PC-9 (cell line): Measurements from ENCODE around the gene HEBP1. TPM values are rescaled to one million over a fixed set of nuclear protein-coding genes. Genes with fewer than 3 reads are reported as not detected.

ENCODE experiments used
- BruUV-seq: library from RNA; stranded (reverse); fragments of 400-500 nt; replicated peaks from 2 replicates; lab custom pipeline; 2021; lab: Mats Ljungman, UMichigan
- CTCF ChIA-PET: fragments of 300-600 bp; sonication (Branson Sonifier 250); formaldehyde crosslinking; loops from one replicate; lab custom pipeline; 2022; ENCODE audit warnings: antibody characterized with exemption; lab: Charles Lee
- POLR2A ChIA-PET: fragments of 300-600 bp; sonication (Branson Sonifier 250); formaldehyde crosslinking; loops from one replicate; lab custom pipeline; 2022; ENCODE audit warnings: antibody characterized with exemption; ENCODE audit not compliant: unreplicated experiment; lab: Charles Lee
- DNase-seq, 2 experiments: peaks; one replicate each; pipeline versions ENCODE4 v3.0.0 to v3.0.0-alpha.2; 2015 to 2022; ENCODE audit warnings: mixed read lengths in 1 of 2
- H2AFZ ChIP-seq: fragments of 200-600 bp; sonication (generic); 2 replicates; pipeline ENCODE4 v1.8.1; 2017; ENCODE audit warnings: antibody characterized with exemption
- H3F3A ChIP-seq: fragments of 200-600 bp; sonication (generic); 2 replicates; pipeline ENCODE4 v1.8.1; 2017; ENCODE audit warnings: antibody characterized with exemption, mild to moderate bottlenecking, low read depth; ENCODE audit not compliant: insufficient read depth
- H3K27ac ChIP-seq: fragments of 200-600 bp; sonication (generic); 2 replicates; pipeline ENCODE4 v1.6.1; 2016; ENCODE audit warnings: mixed run types
- H3K27me3 ChIP-seq: fragments of 200-600 bp; sonication (generic); 2 replicates; pipeline ENCODE4 v1.6.1; 2016; ENCODE audit warnings: low read depth, mixed run types; ENCODE audit not compliant: insufficient read depth
- H3K36me3 ChIP-seq: fragments of 200-600 bp; sonication (generic); 2 replicates; pipeline ENCODE4 v1.6.1; 2016; ENCODE audit warnings: low read depth, mixed run types
- H3K4me1 ChIP-seq: fragments of 200-600 bp; sonication (generic); replicated peaks from 2 replicates; pipeline ENCODE4 v1.6.1; 2016; ENCODE audit warnings: mixed run types; ENCODE audit not compliant: insufficient read depth
- H3K4me2 ChIP-seq: fragments of 200-600 bp; sonication (generic); 2 replicates; pipeline ENCODE4 v1.6.1; 2017; ENCODE audit warnings: mixed run types
- H3K4me3 ChIP-seq: fragments of 200-600 bp; sonication (generic); 2 replicates; pipeline ENCODE4 v1.6.1; 2016; ENCODE audit warnings: mixed run types
- H3K79me2 ChIP-seq: fragments of 200-600 bp; sonication (generic); 2 replicates; pipeline ENCODE4 v1.6.1; 2017; ENCODE audit warnings: low read depth, mixed run types
- H3K9me2 ChIP-seq: fragments of 200-600 bp; sonication (generic); 2 replicates; pipeline ENCODE4 v1.8.1; 2017; ENCODE audit warnings: mild to moderate bottlenecking; ENCODE audit not compliant: insufficient read depth
- H3K9me3 ChIP-seq: fragments of 200-600 bp; sonication (generic); 2 replicates; pipeline ENCODE4 v1.8.1; 2016; ENCODE audit warnings: low read depth; ENCODE audit not compliant: insufficient read depth
- H4K20me1 ChIP-seq: fragments of 200-600 bp; sonication (generic); 2 replicates; pipeline ENCODE4 v1.8.1; 2017; ENCODE audit not compliant: insufficient read depth
- EZH2 ChIP-seq: fragments of 200-600 bp; sonication (generic); IDR thresholded peaks from 2 replicates; pipeline ENCODE4 v1.8.0; 2017; ENCODE audit warnings: antibody characterized with exemption, low read depth
- intact Hi-C: fragments of 100-400 bp; cut with micrococcal nuclease; formaldehyde crosslinking; loops from one replicate; pipeline ENCODE4 v1.10.0; 2022; ENCODE audit not compliant: unreplicated experiment
- total RNA-seq: library from RNA; stranded (reverse); gene quantifications from 2 replicates; pipeline ENCODE4 v1.2.3, GENCODE V29; 2021
- TF ChIP-seq, protein P1 (sequence below): fragments of 200-600 bp; sonication (generic); conservative IDR thresholded peaks from 2 replicates; pipeline ENCODE4 v1.6.1; 2017; ENCODE audit warnings: mixed run types, antibody characterized with exemption, mild to moderate bottlenecking, moderate library complexity

HEBP1 gene
- total RNA-seq, 1 experiment from 2014 or later, result 148 TPM

DNA sequence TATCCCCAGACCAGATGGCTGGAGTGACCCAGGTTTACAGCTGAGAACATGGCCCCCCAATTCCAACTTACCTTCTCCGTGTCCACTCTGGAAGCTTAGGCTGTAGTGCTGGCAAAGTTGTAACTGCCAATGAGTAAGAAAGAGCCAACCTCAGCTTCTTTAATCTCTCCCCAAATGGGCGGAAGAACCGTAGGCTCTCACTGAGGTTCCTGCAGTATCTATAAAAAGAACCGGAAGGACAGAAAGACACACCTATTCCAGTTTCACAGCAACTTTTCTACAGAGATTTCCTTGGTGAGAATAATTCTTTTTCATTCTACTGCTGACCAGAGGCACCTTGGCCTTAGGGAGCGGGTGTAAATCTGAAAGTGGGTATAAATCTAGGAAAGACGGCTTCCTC, 48.0 kb downstream of the HEBP1 start, which contains the start of gene GPRC5D:
Gene GPRC5D, minus strand, starts transcription at position 135 of the 400 bp plus-strand sequence. CDS start 1,786 bp downstream, outside the sequence.
- DNase-seq, result no peak
- BruUV-seq, result no TSS peak
- Histone ChIP-seq H3K4me1 (no peaks in the 10 kb centered on the region), H3K4me3 (no peak within 1 kb of the TSS), H3K27ac (no peak within 1 kb of the TSS), H2AFZ (no peak within 1 kb of the TSS), H3K27me3 (no peaks in the 10 kb centered on the region), H3K36me3 (no peaks in the 10 kb centered on the region), H3K9me2 (no peaks in the 10 kb centered on the region), H3K9me3 (no peaks in the 10 kb centered on the region), H3F3A (no peaks in the 10 kb centered on the region), H4K20me1 (no peaks in the 10 kb centered on the region), H3K4me2 (no peak within 1 kb of the TSS), H3K79me2 (no peaks in the 10 kb centered on the region)
- TF ChIP-seq EZH2, result no peak
- TF ChIP-seq, protein P1, sequence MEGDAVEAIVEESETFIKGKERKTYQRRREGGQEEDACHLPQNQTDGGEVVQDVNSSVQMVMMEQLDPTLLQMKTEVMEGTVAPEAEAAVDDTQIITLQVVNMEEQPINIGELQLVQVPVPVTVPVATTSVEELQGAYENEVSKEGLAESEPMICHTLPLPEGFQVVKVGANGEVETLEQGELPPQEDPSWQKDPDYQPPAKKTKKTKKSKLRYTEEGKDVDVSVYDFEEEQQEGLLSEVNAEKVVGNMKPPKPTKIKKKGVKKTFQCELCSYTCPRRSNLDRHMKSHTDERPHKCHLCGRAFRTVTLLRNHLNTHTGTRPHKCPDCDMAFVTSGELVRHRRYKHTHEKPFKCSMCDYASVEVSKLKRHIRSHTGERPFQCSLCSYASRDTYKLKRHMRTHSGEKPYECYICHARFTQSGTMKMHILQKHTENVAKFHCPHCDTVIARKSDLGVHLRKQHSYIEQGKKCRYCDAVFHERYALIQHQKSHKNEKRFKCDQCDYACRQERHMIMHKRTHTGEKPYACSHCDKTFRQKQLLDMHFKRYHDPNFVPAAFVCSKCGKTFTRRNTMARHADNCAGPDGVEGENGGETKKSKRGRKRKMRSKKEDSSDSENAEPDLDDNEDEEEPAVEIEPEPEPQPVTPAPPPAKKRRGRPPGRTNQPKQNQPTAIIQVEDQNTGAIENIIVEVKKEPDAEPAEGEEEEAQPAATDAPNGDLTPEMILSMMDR, result no peak
- ChIA-PET CTCF (no interaction called here), POLR2A (no interaction called here)
- intact Hi-C loops, result no loop called here

DNA sequence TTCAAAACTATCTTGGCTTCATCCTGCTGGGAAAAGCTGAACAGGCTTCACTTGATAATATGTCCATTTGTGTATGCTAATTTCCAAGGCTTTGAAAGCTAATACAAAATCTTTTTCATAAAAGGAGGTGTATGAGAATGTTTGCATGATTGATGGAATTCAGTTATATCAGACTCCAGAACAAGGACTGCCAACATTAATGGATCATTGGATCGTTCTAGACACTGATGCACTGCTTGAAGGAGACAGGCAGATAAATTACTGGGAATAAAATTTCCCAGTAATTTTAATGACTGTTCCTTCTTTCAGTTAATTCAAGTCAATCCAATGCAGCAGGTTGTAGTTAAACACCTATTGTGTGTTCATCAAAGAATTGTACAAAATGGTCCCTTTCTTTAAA, 48.6 kb downstream of the HEBP1 start:
- no peak for TF ChIP-seq EZH2
- TF ChIP-seq, protein P1, result no peak
- H3F3A ChIP-seq, result no peaks in the 10 kb centered on the region
- no TSS peak for BruUV-seq
- no peak overlapping the region for H3K4me3 ChIP-seq
- H2AFZ ChIP-seq, result no peak overlapping the region
- no peaks in the 10 kb centered on the region for H3K9me3 ChIP-seq
- ChIA-PET POLR2A (no interaction called here), CTCF (no interaction called here)
- intact Hi-C loops, result no loop called here
- no peak for DNase-seq
- H3K79me2 ChIP-seq, result no peaks in the 10 kb centered on the region
- no peaks in the 10 kb centered on the region for H3K36me3 ChIP-seq
- H3K9me2 ChIP-seq, result no peaks in the 10 kb centered on the region
- no peak overlapping the region for H3K27ac ChIP-seq
- no peaks in the 10 kb centered on the region for H3K27me3 ChIP-seq
- no peak overlapping the region for H3K4me2 ChIP-seq
- H4K20me1 ChIP-seq, result no peaks in the 10 kb centered on the region
- H3K4me1 ChIP-seq, result no peaks in the 10 kb centered on the region

DNA sequence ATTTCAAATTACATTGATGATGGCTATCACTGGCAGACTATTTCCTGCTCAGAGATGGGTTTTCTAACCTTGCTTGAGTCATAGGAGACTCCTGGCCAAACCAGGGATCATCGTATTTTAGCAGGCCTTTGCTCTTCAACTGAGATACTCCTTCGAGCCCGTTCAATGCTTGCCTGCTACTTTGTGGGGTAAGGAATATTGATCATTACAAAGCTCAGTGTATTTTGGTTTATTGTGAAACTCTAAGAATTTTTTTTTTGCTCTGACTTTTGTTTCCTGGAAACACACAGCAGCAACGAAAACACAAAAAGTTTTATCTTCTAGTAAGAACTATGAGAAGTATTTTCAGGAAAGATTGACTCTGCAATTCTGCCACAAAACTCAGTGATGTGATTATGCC, 52.2 kb downstream of the HEBP1 start:
- Histone ChIP-seq H2AFZ (no peak overlapping the region), H3K79me2 (no peaks in the 10 kb centered on the region), H3K36me3 (no peaks in the 10 kb centered on the region), H3K9me2 (no peaks in the 10 kb centered on the region), H3K27ac (no peak overlapping the region), H3K4me3 (no peak overlapping the region), H3K27me3 (no peaks in the 10 kb centered on the region), H4K20me1 (no peaks in the 10 kb centered on the region), H3K4me2 (no peak overlapping the region), H3K4me1 (no peaks in the 10 kb centered on the region), H3K9me3 (no peaks in the 10 kb centered on the region), H3F3A (no peaks in the 10 kb centered on the region)
- no TSS peak for BruUV-seq
- ChIA-PET CTCF (interaction anchor here (0.6 kb wide), 1 partner anchor 61 kb away, joined by 3 read pairs; no protein-coding TSS in a partner anchor), POLR2A (interaction anchor here (0.6 kb wide), 1 partner anchor 20 kb away, joined by 4 read pairs; no protein-coding TSS in a partner anchor)
- no peak for DNase-seq
- intact Hi-C loops, result no loop called here
- TF ChIP-seq, protein P1, result no peak
- no peak for TF ChIP-seq EZH2
